IMR-90 (cell line): ENCODE results near the gene MTOR. TPM values are rescaled to one million over a fixed set of nuclear protein-coding genes. Genes with fewer than 3 reads are reported as not detected.

Experiments used
- ATAC-seq: fragments of 200-7000 bp; cut with Tn5 transposase; 2 replicates; pipeline ENCODE4 v1.9.1; 2020; ENCODE audit warnings: low read depth, mild to moderate bottlenecking, moderate library complexity
- BruUV-seq: library from RNA; stranded (reverse); fragments of 400-500 nt; replicated peaks from 2 replicates; lab custom pipeline; 2021; lab: Mats Ljungman, UMichigan
- CTCF ChIA-PET: fragments of 300-600 bp; formaldehyde crosslinking; extraction: SDS; loops from one replicate; lab custom pipeline; 2021; ENCODE audit warnings: antibody characterized with exemption; lab: Yijun Ruan, JAX
- POLR2A ChIA-PET: fragments of 300-600 bp; sonication (Branson Sonifier 250); formaldehyde crosslinking; loops from one replicate; lab custom pipeline; 2022; ENCODE audit warnings: antibody characterized with exemption; ENCODE audit not compliant: unreplicated experiment; lab: Charles Lee
- DNase-seq: peaks from one replicate; pipeline ENCODE4 v3.0.0; 2013
- H2AFZ ChIP-seq: replicated peaks from 2 replicates; pipeline ENCODE3; 2013; ENCODE audit warnings: low read length, mild to moderate bottlenecking; ENCODE audit not compliant: poor library complexity
- H2AK5ac ChIP-seq: 2 replicates; pipeline ENCODE4 v1.6.1; 2013; ENCODE audit warnings: low read depth, low read length, inconsistent platforms
- H2AK9ac ChIP-seq: replicated peaks from 2 replicates; pipeline ENCODE3; 2013; ENCODE audit warnings: mild to moderate bottlenecking, low read depth, low read length, moderate library complexity; ENCODE audit not compliant: poor library complexity
- H2BK120ac ChIP-seq: 2 replicates; pipeline ENCODE4 v1.6.1; 2013; ENCODE audit warnings: low read depth, low read length, inconsistent platforms
- H2BK15ac ChIP-seq: 3 replicates; pipeline ENCODE4 v1.6.1; 2013; ENCODE audit warnings: low read depth, low read length, inconsistent platforms
- H2BK20ac ChIP-seq: 2 replicates; pipeline ENCODE4 v1.6.1; 2013; ENCODE audit warnings: low read depth, mild to moderate bottlenecking, inconsistent platforms, low read length, moderate library complexity
- H2BK5ac ChIP-seq: 2 replicates; pipeline ENCODE4 v1.6.1; 2013; ENCODE audit warnings: mild to moderate bottlenecking, low read depth, low read length, inconsistent platforms; ENCODE audit not compliant: poor library complexity, severe bottlenecking
- H3K14ac ChIP-seq: replicated peaks from 2 replicates; pipeline ENCODE4 v1.6.1; 2013; ENCODE audit warnings: low read depth, low read length, inconsistent platforms
- H3K18ac ChIP-seq: 2 replicates; pipeline ENCODE4 v1.6.1; 2013; ENCODE audit warnings: low read depth, low read length, control low read depth
- H3K23ac ChIP-seq: 2 replicates; pipeline ENCODE4 v1.6.1; 2013; ENCODE audit warnings: low read depth, low read length, inconsistent platforms
- H3K27ac ChIP-seq: 2 replicates; pipeline ENCODE4 v1.5.1; 2013; ENCODE audit warnings: mild to moderate bottlenecking, control low read depth, low read length; ENCODE audit not compliant: insufficient read depth
- H3K27me3 ChIP-seq: 2 replicates; pipeline ENCODE4 v1.6.1; 2013; ENCODE audit warnings: low read length; ENCODE audit not compliant: control insufficient read depth, insufficient read depth
- H3K36me3 ChIP-seq: 2 replicates; pipeline ENCODE4 v1.6.1; 2013; ENCODE audit warnings: low read length, mixed read lengths; ENCODE audit not compliant: control insufficient read depth, insufficient read depth
- H3K4ac ChIP-seq: 2 replicates; pipeline ENCODE4 v1.6.1; 2013; ENCODE audit warnings: low read depth, low read length, inconsistent platforms
- H3K4me1 ChIP-seq: 2 replicates; pipeline ENCODE4 v1.6.1; 2013; ENCODE audit warnings: low read length, mixed read lengths; ENCODE audit not compliant: control insufficient read depth, insufficient read depth
- H3K4me2 ChIP-seq: 2 replicates; pipeline ENCODE4 v1.6.1; 2013; ENCODE audit warnings: low read depth, mild to moderate bottlenecking, control low read depth, low read length, moderate library complexity
- H3K4me3 ChIP-seq: 2 replicates; pipeline ENCODE4 v1.5.1; 2013; ENCODE audit warnings: low read depth, mild to moderate bottlenecking, control low read depth, low read length, moderate library complexity; ENCODE audit not compliant: insufficient read depth
- H3K56ac ChIP-seq: 2 replicates; pipeline ENCODE4 v1.6.1; 2013; ENCODE audit warnings: low read length, inconsistent platforms; ENCODE audit not compliant: insufficient read depth; ENCODE audit errors: extremely low read depth
- H3K79me1 ChIP-seq, 2 experiments: 2 replicates each; pipeline ENCODE4 v1.6.1; 2013; ENCODE audit warnings: low read length in 2 of 2, inconsistent platforms in 1 of 2, low read depth in 1 of 2
- H3K9ac ChIP-seq: 2 replicates; pipeline ENCODE4 v1.6.1; 2013; ENCODE audit warnings: low read depth, low read length, control low read depth
- H3K9me1 ChIP-seq: 2 replicates; pipeline ENCODE4 v1.6.1; 2013; ENCODE audit warnings: low read length, inconsistent platforms; ENCODE audit not compliant: insufficient read depth
- H3K9me3 ChIP-seq: 2 replicates; pipeline ENCODE4 v1.6.1; 2013; ENCODE audit warnings: low read length; ENCODE audit not compliant: control insufficient read depth, insufficient read depth
- H4K20me1 ChIP-seq: 2 replicates; pipeline ENCODE4 v1.6.1; 2013; ENCODE audit warnings: low read length, inconsistent platforms; ENCODE audit not compliant: insufficient read depth
- H4K5ac ChIP-seq: 2 replicates; pipeline ENCODE4 v1.6.1; 2013; ENCODE audit warnings: mild to moderate bottlenecking, low read depth, low read length, control low read depth
- H4K8ac ChIP-seq, 2 experiments: 2 replicates each; pipeline ENCODE4 v1.6.1; 2013; ENCODE audit warnings: low read depth in 2 of 2, low read length in 2 of 2, control low read depth in 1 of 2, inconsistent platforms in 1 of 2
- H4K91ac ChIP-seq: 2 replicates; pipeline ENCODE4 v1.6.1; 2013; ENCODE audit warnings: low read depth, low read length, inconsistent platforms; ENCODE audit not compliant: insufficient read depth
- BHLHE40 ChIP-seq: fragments of 150-350 bp; IDR thresholded peaks from 2 replicates; pipeline ENCODE4 v1.6.1; 2016; ENCODE audit warnings: mild to moderate bottlenecking, low read depth, low read length
- CEBPB ChIP-seq: IDR thresholded peaks from 2 replicates; pipeline ENCODE4 v1.6.1; 2012; ENCODE audit warnings: low read depth, low read length, improper control_type of control experiment
- CHD1 ChIP-seq: IDR thresholded peaks from 2 replicates; pipeline ENCODE4 v1.6.1; 2012; ENCODE audit warnings: low read depth, low read length, improper control_type of control experiment
- ELK1 ChIP-seq: fragments of 150-350 bp; IDR thresholded peaks from 2 replicates; pipeline ENCODE4 v1.6.1; 2016; ENCODE audit warnings: low read depth, mild to moderate bottlenecking, low read length, moderate library complexity, borderline replicate concordance
- FOS ChIP-seq: fragments of 150-350 bp; IDR thresholded peaks from 2 replicates; pipeline ENCODE4 v1.6.1; 2016; ENCODE audit warnings: low read depth, low read length
- MAFK ChIP-seq: IDR thresholded peaks from 2 replicates; pipeline ENCODE4 v1.6.1; 2012; ENCODE audit warnings: low read depth, low read length, improper control_type of control experiment
- MAZ ChIP-seq: IDR thresholded peaks from 2 replicates; pipeline ENCODE4 v1.6.1; 2012; ENCODE audit warnings: low read depth, mild to moderate bottlenecking, low read length, improper control_type of control experiment, moderate library complexity, borderline replicate concordance
- MXI1 ChIP-seq: IDR thresholded peaks from 2 replicates; pipeline ENCODE4 v1.6.1; 2012; ENCODE audit warnings: low read depth, mild to moderate bottlenecking, low read length, moderate library complexity, borderline replicate concordance
- NFE2L2 ChIP-seq: fragments of 150-350 bp; IDR thresholded peaks from 2 replicates; pipeline ENCODE4 v1.6.1; 2016; ENCODE audit warnings: low read depth, mild to moderate bottlenecking, low read length
- POLR2A ChIP-seq: IDR thresholded peaks from 2 replicates; pipeline ENCODE4 v1.6.1; 2012; ENCODE audit warnings: mild to moderate bottlenecking, low read depth, low read length
- RAD21 ChIP-seq: IDR thresholded peaks from 2 replicates; pipeline ENCODE4 v1.6.1; 2012; ENCODE audit warnings: low read length, improper control_type of control experiment
- RCOR1 ChIP-seq: IDR thresholded peaks from 2 replicates; pipeline ENCODE4 v1.6.1; 2012; ENCODE audit warnings: mild to moderate bottlenecking, low read length, improper control_type of control experiment; ENCODE audit not compliant: insufficient replicate concordance
- RFX5 ChIP-seq: IDR thresholded peaks from 2 replicates; pipeline ENCODE4 v1.8.0; 2012; ENCODE audit warnings: low read depth, mild to moderate bottlenecking, low read length, moderate library complexity
- SMC3 ChIP-seq: fragments of 150-350 bp; IDR thresholded peaks from 2 replicates; pipeline ENCODE4 v1.6.1; 2016; ENCODE audit warnings: low read depth, mild to moderate bottlenecking, antibody characterized with exemption, low read length, moderate library complexity
- WGBS, 2 experiments: methylation state at CpG; one replicate each; pipeline versions ENCODE4 v1.1.5 to v1.1.7; 2013; ENCODE audit warnings: missing lambda C conversion rate in 2 of 2; ENCODE audit not compliant: insufficient read length in 1 of 2; ENCODE audit errors: extremely low coverage in 2 of 2; 5-methylcytosine and 5-hydroxymethylcytosine counted together
- dilution Hi-C: fragments of 300-500 bp; cut with HindIII; formaldehyde crosslinking; loops from one replicate; pipeline ENCODE4 v1.14.3; 2018; ENCODE audit warnings: low sequenced_read_pairs; ENCODE audit not compliant: unreplicated experiment
- in situ Hi-C: fragments of 300-500 bp; cut with MboI; formaldehyde crosslinking; loops from 3 replicates; pipeline ENCODE4 v1.14.3; 2019; ENCODE audit warnings: low sequenced_read_pairs, inconsistent platforms, mixed read lengths
- intact Hi-C: fragments of 100-400 bp; cut with micrococcal nuclease; formaldehyde crosslinking; loops from 2 replicates; pipeline ENCODE4 v1.10.0; 2022
- polyA plus RNA-seq, 3 experiments: library from polyadenylated mRNA; depleted of rRNA; stranded (reverse); fragments of >200 nt; gene quantifications; 2 replicates each; pipeline ENCODE4 v1.2.3, GENCODE V29; 2012; ENCODE audit warnings: low replicate concordance in 1 of 3
- total RNA-seq: library from RNA; depleted of rRNA; stranded (reverse); fragments of >200 nt; gene quantifications from 2 replicates; pipeline ENCODE4 v1.2.3, GENCODE V29; 2012
- TF ChIP-seq, protein P1 (sequence below): conservative IDR thresholded peaks from 2 replicates; pipeline ENCODE4 v1.5.1; 2012; ENCODE audit warnings: mild to moderate bottlenecking, low read depth, low read length, improper control_type of control experiment
- TF ChIP-seq, protein P2 (sequence below): fragments of 150-350 bp; IDR thresholded peaks from 2 replicates; pipeline ENCODE4 v1.6.1; 2017; ENCODE audit warnings: mild to moderate bottlenecking, antibody characterized with exemption, low read length, low read depth

Gene MTOR
- total and polyA plus RNA-seq, 2 of the 4 experiments (the other 2 are of a cell fraction) = 19.2 to 36.7 TPM

DNA sequence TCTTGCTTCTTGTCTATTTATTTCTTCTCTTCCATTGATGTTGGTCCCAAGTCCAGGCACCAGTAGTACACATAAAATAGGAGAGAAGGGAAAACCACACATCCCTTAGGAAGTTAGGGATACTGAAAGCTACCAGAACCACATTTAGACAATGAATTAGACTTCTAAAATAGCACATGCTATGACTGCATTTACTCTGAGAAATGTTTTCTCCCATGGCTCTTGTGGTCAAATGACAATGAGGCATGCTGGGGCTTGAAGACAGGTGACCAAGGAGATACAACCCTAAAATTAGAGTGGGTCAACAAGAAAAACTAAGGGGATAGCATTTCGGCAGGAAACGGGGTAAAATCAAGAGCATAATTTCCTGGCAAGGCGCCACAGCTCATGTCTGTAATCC, 17.1 kb downstream of the MTOR start:
- POLR2A ChIA-PET = no interaction called here
- H3K9me1 ChIP-seq = no peaks in the 10 kb centered on the region
- no peak overlapping the region for H2AFZ ChIP-seq
- no peak for TF ChIP-seq CHD1
- TF ChIP-seq, protein P1, sequence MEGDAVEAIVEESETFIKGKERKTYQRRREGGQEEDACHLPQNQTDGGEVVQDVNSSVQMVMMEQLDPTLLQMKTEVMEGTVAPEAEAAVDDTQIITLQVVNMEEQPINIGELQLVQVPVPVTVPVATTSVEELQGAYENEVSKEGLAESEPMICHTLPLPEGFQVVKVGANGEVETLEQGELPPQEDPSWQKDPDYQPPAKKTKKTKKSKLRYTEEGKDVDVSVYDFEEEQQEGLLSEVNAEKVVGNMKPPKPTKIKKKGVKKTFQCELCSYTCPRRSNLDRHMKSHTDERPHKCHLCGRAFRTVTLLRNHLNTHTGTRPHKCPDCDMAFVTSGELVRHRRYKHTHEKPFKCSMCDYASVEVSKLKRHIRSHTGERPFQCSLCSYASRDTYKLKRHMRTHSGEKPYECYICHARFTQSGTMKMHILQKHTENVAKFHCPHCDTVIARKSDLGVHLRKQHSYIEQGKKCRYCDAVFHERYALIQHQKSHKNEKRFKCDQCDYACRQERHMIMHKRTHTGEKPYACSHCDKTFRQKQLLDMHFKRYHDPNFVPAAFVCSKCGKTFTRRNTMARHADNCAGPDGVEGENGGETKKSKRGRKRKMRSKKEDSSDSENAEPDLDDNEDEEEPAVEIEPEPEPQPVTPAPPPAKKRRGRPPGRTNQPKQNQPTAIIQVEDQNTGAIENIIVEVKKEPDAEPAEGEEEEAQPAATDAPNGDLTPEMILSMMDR = no peak
- TF ChIP-seq SMC3 = no peak
- no peak for TF ChIP-seq FOS
- TF ChIP-seq POLR2A = no peak
- no peak for TF ChIP-seq MAZ
- TF ChIP-seq MXI1 = no peak
- no peak for TF ChIP-seq RFX5
- TF ChIP-seq BHLHE40 = no peak
- no peak for TF ChIP-seq RAD21
- TF ChIP-seq NFE2L2 = no peak
- TF ChIP-seq CEBPB = no peak
- no peak for TF ChIP-seq ELK1
- TF ChIP-seq, protein P2, sequence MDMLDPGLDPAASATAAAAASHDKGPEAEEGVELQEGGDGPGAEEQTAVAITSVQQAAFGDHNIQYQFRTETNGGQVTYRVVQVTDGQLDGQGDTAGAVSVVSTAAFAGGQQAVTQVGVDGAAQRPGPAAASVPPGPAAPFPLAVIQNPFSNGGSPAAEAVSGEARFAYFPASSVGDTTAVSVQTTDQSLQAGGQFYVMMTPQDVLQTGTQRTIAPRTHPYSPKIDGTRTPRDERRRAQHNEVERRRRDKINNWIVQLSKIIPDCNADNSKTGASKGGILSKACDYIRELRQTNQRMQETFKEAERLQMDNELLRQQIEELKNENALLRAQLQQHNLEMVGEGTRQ = no peak
- TF ChIP-seq MAFK = no peak
- TF ChIP-seq RCOR1 = no peak
- no peak overlapping the region for H3K4me3 ChIP-seq
- ATAC-seq (no peak), DNase-seq (no peak)
- no peak overlapping the region for H3K56ac ChIP-seq
- no peaks in the 10 kb centered on the region for H3K4me1 ChIP-seq
- no TSS peak for BruUV-seq
- no peak overlapping the region for H3K27ac ChIP-seq
- no peak overlapping the region for H2BK15ac ChIP-seq
- no peak overlapping the region for H3K23ac ChIP-seq
- no peak overlapping the region for H2AK9ac ChIP-seq
- H4K8ac ChIP-seq = no peak overlapping the region
- H3K36me3 ChIP-seq = peaks cover 30% of the 10 kb centered on the region
- dilution Hi-C loops = no loop called here
- H2BK120ac ChIP-seq = no peak overlapping the region
- H3K27me3 ChIP-seq = no peaks in the 10 kb centered on the region
- H4K20me1 ChIP-seq = no peaks in the 10 kb centered on the region
- no peak overlapping the region for H3K4me2 ChIP-seq
- no peak overlapping the region for H3K4ac ChIP-seq
- WGBS, 2 experiments = no CpG with 5 or more reads among the region's 3 CpGs
- H3K18ac ChIP-seq = no peak overlapping the region
- no peaks in the 10 kb centered on the region for H3K9me3 ChIP-seq
- no peak overlapping the region for H3K9ac ChIP-seq
- H2AK5ac ChIP-seq = no peak overlapping the region
- H2BK20ac ChIP-seq = no peak overlapping the region
- no peak overlapping the region for H3K14ac ChIP-seq
- no peak overlapping the region for H2BK5ac ChIP-seq
- intact Hi-C loops = no loop called here
- no peaks in the 10 kb centered on the region for H3K79me1 ChIP-seq
- no peak overlapping the region for H4K5ac ChIP-seq
- CTCF ChIA-PET = no interaction called here
- H4K91ac ChIP-seq = no peak overlapping the region
- in situ Hi-C loops = no loop called here
